ENCODE results near the gene APLN.

The APLN gene, protein sequence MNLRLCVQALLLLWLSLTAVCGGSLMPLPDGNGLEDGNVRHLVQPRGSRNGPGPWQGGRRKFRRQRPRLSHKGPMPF

DNA sequence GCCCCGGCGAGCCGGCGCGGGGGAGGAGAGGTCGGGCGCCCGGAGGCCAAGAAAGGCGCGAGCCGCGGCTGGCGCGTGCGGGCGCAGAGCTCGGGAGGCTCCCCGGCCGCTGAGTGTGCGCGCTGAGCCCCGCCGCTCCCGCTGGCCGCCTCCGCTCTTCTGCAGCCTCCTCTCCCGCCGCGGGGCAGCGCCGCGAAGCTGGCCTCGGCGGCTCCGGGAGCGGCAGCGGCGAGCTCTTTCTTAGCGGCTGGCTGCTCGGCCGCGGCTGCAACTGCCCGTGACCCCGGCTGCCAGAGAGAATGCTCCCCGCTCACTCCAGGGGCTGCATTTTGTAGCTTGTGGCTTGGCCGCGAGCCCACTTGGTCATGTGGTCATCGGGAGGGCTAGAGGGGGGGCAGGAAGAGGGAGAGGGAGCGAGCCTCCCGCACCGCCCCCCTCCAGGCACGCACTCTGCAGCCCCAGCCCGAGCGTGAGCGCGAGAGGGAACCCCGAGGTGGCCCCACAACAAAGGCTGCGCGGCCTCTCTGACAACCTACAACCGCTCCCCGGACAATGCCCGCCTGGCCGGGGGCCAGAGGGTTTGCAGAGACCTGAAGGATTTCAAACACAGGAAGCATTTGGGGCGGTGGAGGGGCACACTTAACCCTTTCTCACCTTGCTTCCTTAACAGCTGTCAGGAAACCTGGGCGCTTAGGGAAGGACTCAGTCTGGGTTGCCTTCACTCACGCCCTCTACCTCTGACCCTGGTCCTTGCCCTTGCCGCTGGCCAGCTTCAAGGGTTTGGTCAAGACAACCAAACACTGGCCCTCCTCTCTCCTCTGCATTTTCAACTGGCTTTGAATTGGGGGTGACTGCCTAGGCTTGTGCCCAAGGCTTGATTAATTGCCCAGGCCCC is at the start of gene APLN:
APLN (minus strand) TSS at position 305 of the 895 bp plus-strand sequence. CDS start 326 bp downstream, outside the sequence.
- TF ChIP-seq GATA2 (IDR thresholded peaks at IDR 0.05; ENCODE audit: low read depth, low read length) = no peak
- TF ChIP-seq GATA3 (IDR thresholded peaks at IDR 0.05; ENCODE audit: low read depth, low read length) = no peak

DNA sequence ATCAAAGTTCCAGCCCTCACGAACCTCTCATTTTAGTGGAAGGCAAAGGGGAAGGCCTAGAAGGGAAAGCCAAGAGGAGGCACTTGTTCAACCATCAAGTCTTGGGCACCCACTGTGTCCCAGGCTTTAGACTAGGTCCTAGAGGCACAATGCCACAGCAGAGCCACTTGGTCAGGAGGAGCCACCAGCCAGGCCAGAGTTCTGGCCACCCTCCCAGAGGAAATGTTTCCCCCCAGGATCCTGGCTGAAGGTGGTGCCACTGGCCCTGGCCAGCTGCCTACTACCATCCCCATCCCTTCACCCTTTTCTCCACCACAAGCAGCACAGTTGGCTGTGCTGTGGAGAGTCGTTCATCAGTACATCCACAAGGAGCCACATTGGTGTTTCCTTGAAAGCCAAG is 49.7 kb upstream of the APLN start:
- TF ChIP-seq GATA2 (IDR thresholded peaks at IDR 0.05; ENCODE audit: low read depth, low read length) (no peak), GATA3 (IDR thresholded peaks at IDR 0.05; ENCODE audit: low read depth, low read length) (no peak)

- TF ChIP-seq GATA2 (IDR thresholded peaks at IDR 0.05; ENCODE audit: low read depth, low read length) (no peak), GATA3 (IDR thresholded peaks at IDR 0.05; ENCODE audit: low read depth, low read length) (no peak)
Measured at GRCh38 chrX:129701624-129702069, 46.9 kb upstream of the APLN start.

DNA sequence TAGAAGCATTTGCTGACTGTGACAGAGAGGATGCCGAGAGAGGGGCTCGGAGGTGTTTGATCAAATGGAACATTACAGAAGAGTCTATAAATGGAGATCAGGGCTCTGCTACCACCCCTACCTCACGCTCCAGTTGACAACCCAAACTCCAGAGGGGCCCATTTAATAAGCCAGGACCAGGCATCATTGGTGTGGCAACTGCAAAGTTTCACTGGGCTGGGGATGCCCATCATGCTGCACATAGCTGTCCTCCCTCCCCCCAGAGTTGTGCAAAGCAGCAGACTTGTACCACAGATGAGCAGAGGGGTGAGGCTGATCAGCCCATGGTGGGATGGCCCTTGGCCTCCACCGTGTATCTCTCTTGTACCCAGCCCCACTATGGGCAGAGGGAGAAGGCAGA is 45.8 kb upstream of the APLN start:
- TF ChIP-seq GATA2 (IDR thresholded peaks at IDR 0.05; ENCODE audit: low read depth, low read length) (no peak), GATA3 (IDR thresholded peaks at IDR 0.05; ENCODE audit: low read depth, low read length) (no peak)

DNA sequence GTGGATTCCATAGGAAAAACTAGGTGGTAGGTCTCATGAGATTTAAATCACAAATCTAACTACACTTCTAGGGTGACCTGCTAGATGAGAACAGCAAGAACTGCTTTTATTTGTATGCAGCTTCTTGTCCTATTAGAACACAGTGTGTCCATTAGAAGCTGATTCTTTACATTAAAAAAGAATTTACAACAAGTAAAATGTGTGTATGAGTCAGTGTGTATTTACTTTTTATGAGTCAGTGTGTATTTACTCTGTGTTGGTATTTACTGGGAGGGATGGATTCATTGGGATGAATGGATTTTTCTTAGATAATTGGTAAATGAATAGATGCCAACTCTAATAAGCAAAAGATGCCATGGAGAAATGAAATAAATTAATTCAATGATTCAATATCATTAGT is 43.4 kb upstream of the APLN start:
- TF ChIP-seq GATA3 (IDR thresholded peaks at IDR 0.05; ENCODE audit: low read depth, low read length) (no peak), GATA2 (IDR thresholded peaks at IDR 0.05; ENCODE audit: low read depth, low read length) (no peak)

- no peak for TF ChIP-seq GATA3 (IDR thresholded peaks at IDR 0.05; ENCODE audit: low read depth, low read length)
- TF ChIP-seq GATA2 (IDR thresholded peaks at IDR 0.05; ENCODE audit: low read depth, low read length) = no peak
Measured at GRCh38 chrX:129697204-129697829, 42.6 kb upstream of the APLN start.

- TF ChIP-seq GATA2 (IDR thresholded peaks at IDR 0.05; ENCODE audit: low read depth, low read length) = no peak
- TF ChIP-seq GATA3 (IDR thresholded peaks at IDR 0.05; ENCODE audit: low read depth, low read length) = no peak
Measured at GRCh38 chrX:129696463-129697155, 41.9 kb upstream of the APLN start.

DNA sequence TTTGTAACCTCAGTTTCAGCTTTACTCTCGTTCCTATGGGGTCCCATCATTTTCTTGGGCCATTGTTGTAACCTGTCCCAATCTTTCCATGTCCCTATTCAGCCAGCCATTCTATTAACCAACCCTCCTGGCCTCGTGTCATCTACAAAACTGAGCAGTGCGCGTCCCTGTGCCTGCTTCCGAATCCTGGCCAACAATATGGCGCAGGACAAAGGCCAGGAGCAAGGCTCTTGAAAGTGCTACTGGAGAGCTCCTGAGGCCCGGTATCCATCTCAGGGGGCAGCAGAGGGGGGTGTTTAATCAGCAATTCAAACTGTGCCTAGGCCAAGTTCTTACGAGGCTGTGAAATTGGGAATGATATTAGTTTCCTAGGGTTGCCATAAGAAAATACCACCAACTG is 41.2 kb upstream of the APLN start:
- TF ChIP-seq GATA3 (IDR thresholded peaks at IDR 0.05; ENCODE audit: low read depth, low read length) = no peak
- TF ChIP-seq GATA2 (IDR thresholded peaks at IDR 0.05; ENCODE audit: low read depth, low read length) = no peak

DNA sequence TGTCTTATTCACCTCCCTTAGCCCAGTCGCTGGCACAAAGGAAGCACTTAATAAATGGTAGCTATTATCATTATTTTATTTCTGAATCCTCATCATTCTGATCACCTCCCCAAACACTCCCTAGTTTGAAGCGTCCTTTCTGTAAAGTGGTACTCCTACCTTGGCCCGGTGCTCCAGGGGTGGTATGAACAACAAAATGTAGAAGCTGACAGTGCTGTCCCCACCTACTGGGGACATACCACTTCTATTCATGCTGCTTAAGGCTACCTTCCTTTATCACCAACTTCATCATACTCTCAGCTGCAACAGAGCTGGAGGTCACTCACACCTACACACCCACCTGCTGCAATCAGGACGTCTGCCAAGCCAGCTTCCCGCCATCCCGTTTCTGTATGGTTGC is 40.8 kb upstream of the APLN start:
- TF ChIP-seq GATA3 (IDR thresholded peaks at IDR 0.05; ENCODE audit: low read depth, low read length) (no peak), GATA2 (IDR thresholded peaks at IDR 0.05; ENCODE audit: low read depth, low read length) (no peak)

DNA sequence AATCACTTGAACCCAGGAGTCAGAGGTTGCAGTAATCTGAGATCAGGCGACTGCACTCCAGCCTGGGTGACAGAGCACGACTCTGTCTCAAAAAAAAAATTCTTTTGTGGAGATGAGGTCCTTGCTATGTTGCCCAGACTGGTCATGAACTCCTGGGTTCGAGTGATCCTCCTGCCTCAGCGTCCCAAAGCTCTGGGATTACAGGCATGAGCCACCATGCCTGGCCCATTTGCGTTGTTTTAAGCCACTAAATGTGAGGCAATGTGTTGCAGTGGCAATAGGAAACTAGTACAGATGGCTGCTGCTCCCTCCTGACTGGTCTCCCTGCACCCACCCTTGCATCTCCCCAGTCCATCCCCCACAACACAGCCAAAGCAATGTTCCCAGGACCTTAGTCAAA is 40.0 kb upstream of the APLN start:
- TF ChIP-seq GATA2 (IDR thresholded peaks at IDR 0.05; ENCODE audit: low read depth, low read length) = no peak
- no peak for TF ChIP-seq GATA3 (IDR thresholded peaks at IDR 0.05; ENCODE audit: low read depth, low read length)

DNA sequence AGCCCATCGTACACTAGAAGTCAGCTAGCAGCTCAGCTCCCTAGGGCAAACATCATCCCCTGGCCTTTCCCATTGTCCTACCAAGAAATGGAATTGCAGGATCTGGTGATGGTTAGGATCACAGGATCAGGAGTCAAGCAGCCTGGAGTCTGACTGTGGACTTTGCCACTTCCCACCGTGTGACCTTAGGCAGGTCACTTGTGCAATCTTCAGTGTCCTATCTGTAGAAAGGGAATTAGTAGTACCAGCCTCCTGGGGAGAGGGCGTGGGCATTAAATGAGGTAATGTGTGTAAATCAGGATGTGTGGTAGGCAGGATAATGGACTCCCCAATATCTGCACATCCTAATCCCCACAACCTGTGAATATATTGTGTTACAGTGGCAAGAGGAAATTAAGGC is 38.6 kb upstream of the APLN start:
- no peak for TF ChIP-seq GATA2 (IDR thresholded peaks at IDR 0.05; ENCODE audit: low read depth, low read length)
- no peak for TF ChIP-seq GATA3 (IDR thresholded peaks at IDR 0.05; ENCODE audit: low read depth, low read length)

GRCh38 chrX:129690435-129690834 is 35.7 kb upstream of the APLN start:
- TF ChIP-seq GATA2 (IDR thresholded peaks at IDR 0.05; ENCODE audit: low read depth, low read length) (no peak), GATA3 (IDR thresholded peaks at IDR 0.05; ENCODE audit: low read depth, low read length) (no peak)

GRCh38 chrX:129689796-129690195 is 35.0 kb upstream of the APLN start:
- TF ChIP-seq GATA3 (IDR thresholded peaks at IDR 0.05; ENCODE audit: low read depth, low read length) (no peak), GATA2 (IDR thresholded peaks at IDR 0.05; ENCODE audit: low read depth, low read length) (no peak)

DNA sequence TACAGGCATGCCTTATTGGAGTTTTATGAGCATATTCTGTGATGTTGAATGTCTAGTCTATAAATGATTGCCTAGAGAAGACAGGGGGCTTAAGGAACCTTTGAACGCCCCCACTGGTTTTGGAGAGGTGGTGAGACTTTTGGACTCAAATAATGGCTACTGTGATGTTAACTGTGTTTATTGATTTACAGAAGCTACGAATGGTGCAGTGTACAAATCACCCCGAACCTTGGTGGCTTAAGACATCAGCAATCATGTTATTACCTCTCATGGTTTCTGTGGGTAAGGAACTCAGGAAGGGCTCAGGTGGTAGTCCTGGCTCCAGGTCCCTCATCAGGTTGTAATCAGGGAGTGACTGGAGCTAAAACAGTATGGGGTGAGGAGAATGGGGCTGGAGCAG is 33.3 kb upstream of the APLN start:
- TF ChIP-seq GATA3 (IDR thresholded peaks at IDR 0.05; ENCODE audit: low read depth, low read length) (no peak), GATA2 (IDR thresholded peaks at IDR 0.05; ENCODE audit: low read depth, low read length) (no peak)

All from SH-SY5Y (cell line).